SK-N-SH treated with all-trans-retinoic acid at 6 μM for 48 hours (cell line): ENCODE measurements around the gene PCAT6.

Experiments used
- ATAC-seq: fragments of 200-7000 bp; cut with Tn5 transposase; 3 replicates; pipeline ENCODE4 v1.9.1; 2020; ENCODE audit warnings: mild to moderate bottlenecking, moderate library complexity
- ARNTL ChIP-seq: fragments of 450-650 bp; formaldehyde crosslinking; IDR thresholded peaks from 2 replicates; pipeline ENCODE4 v1.5.0; 2020; ENCODE audit warnings: low read depth, mild to moderate bottlenecking, moderate library complexity, borderline replicate concordance
- CSDC2 ChIP-seq: fragments of 250-450 bp; sonication (Bioruptor Pico); IDR thresholded peaks from 2 replicates; pipeline ENCODE4 v1.5.0; 2020; ENCODE audit warnings: mild to moderate bottlenecking, moderate library complexity
- GLIS3 ChIP-seq: fragments of 250-450 bp; sonication (Bioruptor Pico); IDR thresholded peaks from 2 replicates; pipeline ENCODE4 v1.5.0; 2020; ENCODE audit warnings: mild to moderate bottlenecking, moderate library complexity
- ISL1 ChIP-seq: fragments of 250-450 bp; sonication (Bioruptor Pico); IDR thresholded peaks from 2 replicates; pipeline ENCODE4 v2.1.2; 2022; ENCODE audit warnings: mild to moderate bottlenecking, moderate library complexity
- OSR1 ChIP-seq: fragments of 250-450 bp; sonication (Bioruptor Pico); IDR thresholded peaks from 2 replicates; pipeline ENCODE4 v1.8.0; 2022; ENCODE audit warnings: moderate library complexity, mild to moderate bottlenecking, inconsistent platforms
- PPARA ChIP-seq: fragments of 250-450 bp; sonication (Bioruptor Pico); IDR thresholded peaks from 2 replicates; pipeline ENCODE4 v1.5.0; 2020; ENCODE audit warnings: mild to moderate bottlenecking, borderline replicate concordance
- RARB ChIP-seq: fragments of 250-450 bp; sonication (Bioruptor Pico); IDR thresholded peaks from 2 replicates; pipeline ENCODE4 v1.8.0; 2021; ENCODE audit warnings: mild to moderate bottlenecking, moderate library complexity
- SNAI2 ChIP-seq: fragments of 250-450 bp; sonication (Bioruptor Pico); IDR thresholded peaks from 2 replicates; pipeline ENCODE4 v1.5.0; 2020; ENCODE audit warnings: mild to moderate bottlenecking, moderate library complexity
- TCF4 ChIP-seq: fragments of 250-450 bp; sonication (Bioruptor Pico); IDR thresholded peaks from 2 replicates; pipeline ENCODE4 v1.8.0; 2021; ENCODE audit warnings: mild to moderate bottlenecking, moderate library complexity, borderline replicate concordance
- TOX ChIP-seq: fragments of 250-450 bp; sonication (Bioruptor Pico); IDR thresholded peaks from 2 replicates; pipeline ENCODE4 v1.8.0; 2021; ENCODE audit warnings: mild to moderate bottlenecking, moderate library complexity, borderline replicate concordance
- ZC3H10 ChIP-seq: fragments of 250-450 bp; sonication (Bioruptor Pico); IDR thresholded peaks from 2 replicates; pipeline ENCODE4 v1.5.1; 2021; ENCODE audit warnings: mild to moderate bottlenecking, moderate library complexity
- ZFP3 ChIP-seq: fragments of 250-450 bp; sonication (Bioruptor Pico); IDR thresholded peaks from 2 replicates; pipeline ENCODE4 v1.5.0; 2020; ENCODE audit warnings: mild to moderate bottlenecking, moderate library complexity
- ZFP30 ChIP-seq: fragments of 450-650 bp; formaldehyde crosslinking; IDR thresholded peaks from 2 replicates; pipeline ENCODE4 v1.5.0; 2022; ENCODE audit warnings: mild to moderate bottlenecking, moderate library complexity
- ZNF565 ChIP-seq: fragments of 450-650 bp; formaldehyde crosslinking; conservative IDR thresholded peaks from 2 replicates; pipeline ENCODE4 v1.5.0; 2020; ENCODE audit warnings: low read depth, mild to moderate bottlenecking, moderate library complexity
- ZNF70 ChIP-seq: fragments of 450-650 bp; formaldehyde crosslinking; IDR thresholded peaks from 2 replicates; pipeline ENCODE4 v1.5.0; 2020; ENCODE audit warnings: mild to moderate bottlenecking, moderate library complexity
- ZNF8 ChIP-seq: fragments of 450-650 bp; formaldehyde crosslinking; IDR thresholded peaks from 2 replicates; pipeline ENCODE4 v1.5.0; 2020; ENCODE audit warnings: mild to moderate bottlenecking, moderate library complexity
- TF ChIP-seq, protein P1 (sequence below): fragments of 250-450 bp; sonication (Bioruptor Pico); IDR thresholded peaks from 2 replicates; pipeline ENCODE4 v1.8.0; 2020; ENCODE audit warnings: mild to moderate bottlenecking, moderate library complexity, borderline replicate concordance
- TF ChIP-seq, protein P2 (sequence below): fragments of 250-450 bp; sonication (Bioruptor Pico); IDR thresholded peaks from 2 replicates; pipeline ENCODE4 v1.5.1; 2020; ENCODE audit warnings: low read depth, mild to moderate bottlenecking, moderate library complexity
- TF ChIP-seq, protein P3 (sequence below): fragments of 250-450 bp; sonication (Bioruptor Pico); IDR thresholded peaks from 2 replicates; pipeline ENCODE4 v1.5.1; 2021; ENCODE audit warnings: mild to moderate bottlenecking, moderate library complexity
- TF ChIP-seq, protein P4 (sequence below): fragments of 250-450 bp; sonication (Bioruptor Pico); IDR thresholded peaks from 2 replicates; pipeline ENCODE4 v1.8.0; 2021; ENCODE audit warnings: low read depth, mild to moderate bottlenecking, moderate library complexity, borderline replicate concordance

PCAT6 gene

DNA sequence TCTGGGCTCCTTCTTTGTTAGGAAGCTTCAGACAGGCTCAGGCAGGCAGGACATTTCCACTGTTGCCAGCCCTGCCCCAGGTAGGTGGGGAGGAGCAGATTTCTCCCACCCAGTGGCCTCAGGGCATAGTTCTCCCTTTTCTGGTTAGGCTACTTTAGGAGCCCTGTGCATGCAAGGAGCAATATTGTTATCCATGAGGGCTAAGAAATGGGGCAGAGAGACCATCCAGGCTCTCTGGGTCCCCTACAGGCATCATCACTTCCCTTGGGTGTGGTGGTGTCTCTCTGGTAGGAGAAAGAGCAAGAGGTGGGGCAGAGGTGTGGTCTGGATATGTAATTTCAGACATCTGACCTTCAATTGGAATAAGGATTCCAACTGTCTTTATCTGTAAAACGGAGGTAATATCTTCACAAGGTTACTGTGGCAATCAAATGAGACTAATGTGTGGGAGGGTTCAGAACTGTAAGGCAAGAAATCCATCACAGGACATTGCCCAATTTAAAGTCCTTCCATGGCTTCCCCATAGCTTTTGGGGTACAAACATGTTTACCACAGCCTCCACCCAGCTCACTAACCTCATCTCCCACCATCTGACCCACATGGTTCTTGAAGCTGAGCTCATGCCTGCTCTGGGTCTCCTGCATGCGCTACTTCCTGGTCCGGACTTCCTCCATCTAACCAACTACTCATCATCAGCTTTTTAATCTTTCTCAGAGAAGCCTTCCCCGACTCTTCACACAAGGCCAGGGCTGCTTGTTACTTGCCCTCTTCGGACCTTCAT is 26.1 kb downstream of the PCAT6 start:
- no peak for ATAC-seq
- no peak for TF ChIP-seq CSDC2 (CRISPR knock-in tag)

DNA sequence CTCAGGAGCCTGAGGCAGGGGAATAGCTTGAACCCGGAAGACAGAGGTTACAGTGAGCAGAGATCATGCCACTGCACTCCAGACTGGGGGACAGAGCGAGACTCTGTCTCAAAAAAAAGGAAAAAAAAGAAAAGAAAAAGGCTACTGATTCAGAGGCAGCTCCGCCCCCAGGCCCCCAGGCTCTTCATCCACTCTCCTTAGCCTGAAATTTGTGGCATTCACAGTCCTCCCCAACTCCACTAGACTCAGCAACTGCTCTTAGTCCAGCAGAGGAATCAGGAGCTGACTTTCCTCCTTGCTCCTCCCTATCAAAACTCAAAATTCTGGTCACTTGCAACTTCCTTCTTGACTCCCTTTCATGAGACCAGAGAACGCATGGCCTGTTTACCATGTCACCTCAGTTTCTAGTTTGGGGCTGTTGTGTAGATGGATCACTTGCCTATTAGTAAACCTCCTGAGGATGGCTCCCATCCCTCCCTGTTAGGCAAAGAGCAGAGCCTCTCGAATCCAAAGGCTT is 27.1 kb downstream of the PCAT6 start:
- no peak for ATAC-seq
- no peak for TF ChIP-seq CSDC2 (CRISPR knock-in tag)
- no peak for TF ChIP-seq ZNF565
- TF ChIP-seq, protein P1, sequence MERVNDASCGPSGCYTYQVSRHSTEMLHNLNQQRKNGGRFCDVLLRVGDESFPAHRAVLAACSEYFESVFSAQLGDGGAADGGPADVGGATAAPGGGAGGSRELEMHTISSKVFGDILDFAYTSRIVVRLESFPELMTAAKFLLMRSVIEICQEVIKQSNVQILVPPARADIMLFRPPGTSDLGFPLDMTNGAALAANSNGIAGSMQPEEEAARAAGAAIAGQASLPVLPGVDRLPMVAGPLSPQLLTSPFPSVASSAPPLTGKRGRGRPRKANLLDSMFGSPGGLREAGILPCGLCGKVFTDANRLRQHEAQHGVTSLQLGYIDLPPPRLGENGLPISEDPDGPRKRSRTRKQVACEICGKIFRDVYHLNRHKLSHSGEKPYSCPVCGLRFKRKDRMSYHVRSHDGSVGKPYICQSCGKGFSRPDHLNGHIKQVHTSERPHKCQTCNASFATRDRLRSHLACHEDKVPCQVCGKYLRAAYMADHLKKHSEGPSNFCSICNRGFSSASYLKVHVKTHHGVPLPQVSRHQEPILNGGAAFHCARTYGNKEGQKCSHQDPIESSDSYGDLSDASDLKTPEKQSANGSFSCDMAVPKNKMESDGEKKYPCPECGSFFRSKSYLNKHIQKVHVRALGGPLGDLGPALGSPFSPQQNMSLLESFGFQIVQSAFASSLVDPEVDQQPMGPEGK: no peak
- TF ChIP-seq, protein P2, sequence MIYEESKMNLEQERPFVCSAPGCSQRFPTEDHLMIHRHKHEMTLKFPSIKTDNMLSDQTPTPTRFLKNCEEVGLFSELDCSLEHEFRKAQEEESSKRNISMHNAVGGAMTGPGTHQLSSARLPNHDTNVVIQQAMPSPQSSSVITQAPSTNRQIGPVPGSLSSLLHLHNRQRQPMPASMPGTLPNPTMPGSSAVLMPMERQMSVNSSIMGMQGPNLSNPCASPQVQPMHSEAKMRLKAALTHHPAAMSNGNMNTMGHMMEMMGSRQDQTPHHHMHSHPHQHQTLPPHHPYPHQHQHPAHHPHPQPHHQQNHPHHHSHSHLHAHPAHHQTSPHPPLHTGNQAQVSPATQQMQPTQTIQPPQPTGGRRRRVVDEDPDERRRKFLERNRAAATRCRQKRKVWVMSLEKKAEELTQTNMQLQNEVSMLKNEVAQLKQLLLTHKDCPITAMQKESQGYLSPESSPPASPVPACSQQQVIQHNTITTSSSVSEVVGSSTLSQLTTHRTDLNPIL (CRISPR knock-in tag): no peak
- TF ChIP-seq SNAI2 (CRISPR knock-in tag): no peak
- no peak for TF ChIP-seq ISL1
- no peak for TF ChIP-seq ARNTL (CRISPR knock-in tag)
- TF ChIP-seq ZNF8: no peak
- TF ChIP-seq, protein P3, sequence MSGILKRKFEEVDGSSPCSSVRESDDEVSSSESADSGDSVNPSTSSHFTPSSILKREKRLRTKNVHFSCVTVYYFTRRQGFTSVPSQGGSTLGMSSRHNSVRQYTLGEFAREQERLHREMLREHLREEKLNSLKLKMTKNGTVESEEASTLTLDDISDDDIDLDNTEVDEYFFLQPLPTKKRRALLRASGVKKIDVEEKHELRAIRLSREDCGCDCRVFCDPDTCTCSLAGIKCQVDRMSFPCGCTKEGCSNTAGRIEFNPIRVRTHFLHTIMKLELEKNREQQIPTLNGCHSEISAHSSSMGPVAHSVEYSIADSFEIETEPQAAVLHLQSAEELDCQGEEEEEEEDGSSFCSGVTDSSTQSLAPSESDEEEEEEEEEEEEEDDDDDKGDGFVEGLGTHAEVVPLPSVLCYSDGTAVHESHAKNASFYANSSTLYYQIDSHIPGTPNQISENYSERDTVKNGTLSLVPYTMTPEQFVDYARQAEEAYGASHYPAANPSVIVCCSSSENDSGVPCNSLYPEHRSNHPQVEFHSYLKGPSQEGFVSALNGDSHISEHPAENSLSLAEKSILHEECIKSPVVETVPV (CRISPR knock-in tag): no peak

DNA sequence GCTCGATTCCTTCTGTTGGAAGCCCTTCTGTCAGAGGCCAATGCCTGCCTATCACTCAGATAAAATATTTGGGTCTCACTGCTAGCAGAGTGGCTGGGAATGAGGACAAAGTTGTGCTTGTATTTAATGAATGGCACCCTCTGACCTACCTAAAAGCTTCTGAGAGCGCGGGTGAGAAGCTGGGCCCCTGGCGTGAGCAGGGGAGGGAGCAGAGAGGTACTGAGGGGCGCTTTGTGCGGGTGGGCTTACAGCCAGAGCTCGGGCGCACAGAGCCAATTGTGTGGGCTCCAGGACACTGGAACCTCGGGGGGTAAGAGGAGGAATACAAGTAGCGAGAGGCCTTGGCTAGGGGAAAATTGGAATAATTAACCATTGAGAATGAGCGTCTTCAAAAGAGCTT is 32.3 kb downstream of the PCAT6 start:
- TF ChIP-seq, protein P3 (CRISPR knock-in tag): no peak
- TF ChIP-seq SNAI2 (CRISPR knock-in tag): no peak
- TF ChIP-seq ZFP3 (CRISPR knock-in tag): no peak
- no peak for TF ChIP-seq OSR1
- no peak for TF ChIP-seq RARB (CRISPR knock-in tag)
- TF ChIP-seq ZFP30 (CRISPR knock-in tag): no peak
- no peak for TF ChIP-seq TCF4 (CRISPR knock-in tag)
- TF ChIP-seq, protein P2 (CRISPR knock-in tag): no peak
- TF ChIP-seq GLIS3 (CRISPR knock-in tag): no peak
- TF ChIP-seq, protein P4, sequence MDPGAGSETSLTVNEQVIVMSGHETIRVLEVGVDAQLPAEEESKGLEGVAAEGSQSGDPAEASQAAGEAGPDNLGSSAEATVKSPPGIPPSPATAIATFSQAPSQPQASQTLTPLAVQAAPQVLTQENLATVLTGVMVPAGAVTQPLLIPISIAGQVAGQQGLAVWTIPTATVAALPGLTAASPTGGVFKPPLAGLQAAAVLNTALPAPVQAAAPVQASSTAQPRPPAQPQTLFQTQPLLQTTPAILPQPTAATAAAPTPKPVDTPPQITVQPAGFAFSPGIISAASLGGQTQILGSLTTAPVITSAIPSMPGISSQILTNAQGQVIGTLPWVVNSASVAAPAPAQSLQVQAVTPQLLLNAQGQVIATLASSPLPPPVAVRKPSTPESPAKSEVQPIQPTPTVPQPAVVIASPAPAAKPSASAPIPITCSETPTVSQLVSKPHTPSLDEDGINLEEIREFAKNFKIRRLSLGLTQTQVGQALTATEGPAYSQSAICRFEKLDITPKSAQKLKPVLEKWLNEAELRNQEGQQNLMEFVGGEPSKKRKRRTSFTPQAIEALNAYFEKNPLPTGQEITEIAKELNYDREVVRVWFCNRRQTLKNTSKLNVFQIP (CRISPR knock-in tag): no peak
- no peak for TF ChIP-seq CSDC2 (CRISPR knock-in tag)
- no peak for TF ChIP-seq PPARA (CRISPR knock-in tag)
- ATAC-seq: no peak

DNA sequence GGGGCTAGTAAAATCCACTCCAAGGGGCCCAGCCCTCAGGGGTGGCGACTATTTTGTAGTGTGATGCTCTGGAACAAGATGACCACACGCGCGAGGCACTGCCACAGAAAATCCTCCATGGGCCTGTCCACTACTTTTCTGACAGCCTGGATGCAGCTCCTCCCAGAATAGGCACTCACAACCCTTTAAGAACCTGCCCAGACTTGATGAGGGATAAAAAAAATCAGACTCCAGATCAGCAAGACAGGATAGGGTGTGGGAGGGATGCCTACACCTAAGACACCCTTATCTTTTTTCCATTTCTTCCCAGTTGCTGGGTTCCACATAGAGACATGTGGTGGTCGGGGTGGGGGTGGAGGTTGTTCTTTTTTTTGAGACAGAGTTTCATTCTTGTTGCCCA is 33.5 kb downstream of the PCAT6 start:
- no peak for ATAC-seq
- TF ChIP-seq, protein P1: no peak
- TF ChIP-seq ZFP3 (CRISPR knock-in tag): no peak
- TF ChIP-seq, protein P3 (CRISPR knock-in tag): no peak
- no peak for TF ChIP-seq ZNF8
- no peak for TF ChIP-seq ISL1
- TF ChIP-seq, protein P4 (CRISPR knock-in tag): no peak
- TF ChIP-seq ZC3H10: no peak
- TF ChIP-seq TOX (CRISPR knock-in tag): no peak
- TF ChIP-seq ZNF70 (CRISPR knock-in tag): no peak
- no peak for TF ChIP-seq ZNF565
- no peak for TF ChIP-seq CSDC2 (CRISPR knock-in tag)
